H1 (cell line): ENCODE measurements around the gene NOX5. TPM values are rescaled to one million over a fixed set of nuclear protein-coding genes. Genes with fewer than 3 reads are reported as not detected.

Experiments used
- CTCF ChIA-PET: fragments of 300-600 bp; sonication (Branson Sonifier 250); formaldehyde crosslinking; loops from one replicate; lab custom pipeline; 2021; ENCODE audit not compliant: partially characterized antibody; lab: Charles Lee
- POLR2A ChIA-PET: fragments of 300-600 bp; sonication (Branson Sonifier 250); formaldehyde crosslinking; loops from one replicate; lab custom pipeline; 2021; ENCODE audit warnings: inconsistent platforms; ENCODE audit not compliant: partially characterized antibody; lab: Charles Lee
- DNase-seq, 2 experiments: peaks; one replicate each; pipeline versions ENCODE4 v3.0.0 to v3.0.0-alpha.2; 2010 to 2022; ENCODE audit warnings: low spot score in 2 of 2, low read depth in 1 of 2, mixed read lengths in 1 of 2
- FAIRE-seq: peaks from 2 replicates; lab custom pipeline; 2011; peaks lifted over from hg19 to GRCh38; lab: Jason Lieb, UNC
- H2AFZ ChIP-seq: 2 replicates; pipeline ENCODE4 v1.8.1; 2012; ENCODE audit warnings: low read length, inconsistent platforms
- H2AK5ac ChIP-seq: 2 replicates; pipeline ENCODE4 v1.6.1; 2013; ENCODE audit warnings: low read depth, low read length
- H2BK120ac ChIP-seq: replicated peaks from 2 replicates; pipeline ENCODE3; 2013; ENCODE audit warnings: low read depth, low read length, inconsistent platforms
- H2BK12ac ChIP-seq: 2 replicates; pipeline ENCODE4 v1.6.1; 2013; ENCODE audit warnings: low read depth, low read length
- H2BK15ac ChIP-seq: 2 replicates; pipeline ENCODE4 v1.6.1; 2013; ENCODE audit warnings: low read length
- H2BK20ac ChIP-seq: 2 replicates; pipeline ENCODE4 v1.6.1; 2013; ENCODE audit warnings: low read length
- H2BK5ac ChIP-seq: 2 replicates; pipeline ENCODE4 v1.6.1; 2013; ENCODE audit warnings: low read depth, low read length
- H3K14ac ChIP-seq: 2 replicates; pipeline ENCODE4 v1.6.1; 2013; ENCODE audit warnings: inconsistent platforms; ENCODE audit not compliant: insufficient read length
- H3K18ac ChIP-seq: 2 replicates; pipeline ENCODE4 v1.6.1; 2013; ENCODE audit warnings: low read length; ENCODE audit errors: extremely low read depth
- H3K23ac ChIP-seq: 2 replicates; pipeline ENCODE4 v1.6.1; 2013; ENCODE audit warnings: inconsistent platforms; ENCODE audit not compliant: insufficient read length
- H3K23me2 ChIP-seq: 2 replicates; pipeline ENCODE4 v1.6.1; 2013; ENCODE audit warnings: low read depth, low read length
- H3K27ac ChIP-seq: 2 replicates; pipeline ENCODE4 v1.6.1; 2011; ENCODE audit warnings: low read depth, low read length, inconsistent platforms
- H3K27me3 ChIP-seq, 4 experiments: replicated peaks in 1 of 4; 1 replicate in 1 of 4; 2 replicates in 3 of 4; pipeline versions ENCODE4 v1.6.1 to v1.8.1; 2011 to 2013; ENCODE audit warnings: low read length in 3 of 4, mild to moderate bottlenecking in 3 of 4, inconsistent platforms in 2 of 4, mixed read lengths in 2 of 4, moderate library complexity in 1 of 4; ENCODE audit not compliant: control insufficient read depth in 3 of 4, insufficient read depth in 3 of 4; ENCODE audit errors: extremely low read depth in 1 of 4
- H3K36me3 ChIP-seq, 4 experiments: 2 replicates each; pipeline versions ENCODE4 v1.6.1 to v1.8.1; 2011 to 2013; ENCODE audit warnings: mild to moderate bottlenecking in 4 of 4, low read length in 3 of 4, moderate library complexity in 2 of 4, control low read depth in 1 of 4, inconsistent platforms in 1 of 4; ENCODE audit not compliant: insufficient read depth in 4 of 4, control insufficient read depth in 2 of 4
- H3K4ac ChIP-seq: replicated peaks from 2 replicates; pipeline ENCODE3; 2013; ENCODE audit warnings: low read length, low read depth, mixed read lengths, inconsistent platforms; ENCODE audit not compliant: insufficient read length
- H3K4me1 ChIP-seq, 4 experiments: replicated peaks in 1 of 4; 1 replicate in 1 of 4; 2 replicates in 3 of 4; pipeline versions ENCODE4 v1.6.1 to v1.8.1; 2011 to 2013; ENCODE audit warnings: low read length in 3 of 4, inconsistent platforms in 2 of 4, mixed read lengths in 1 of 4; ENCODE audit not compliant: insufficient read depth in 4 of 4, control insufficient read depth in 3 of 4
- H3K4me2 ChIP-seq, 2 experiments: 2 replicates each; pipeline versions ENCODE4 v1.6.1 to v1.8.1; 2011 to 2013; ENCODE audit warnings: low read depth in 2 of 2, low read length in 2 of 2, control low read depth in 1 of 2, inconsistent platforms in 1 of 2, mild to moderate bottlenecking in 1 of 2; ENCODE audit not compliant: insufficient read depth in 1 of 2
- H3K4me3 ChIP-seq, 4 experiments: fragments of 200-600, 300-600 bp in 1 of 4; sonication (generic), shearing (Covaris generic), sonication (Bioruptor Twin) in 1 of 4; 2 replicates each; pipeline versions ENCODE4 v1.5.1 to v1.8.1; 2011 to 2016; ENCODE audit warnings: low read length in 4 of 4, low read depth in 3 of 4, control low read depth in 2 of 4, inconsistent platforms in 2 of 4, mild to moderate bottlenecking in 2 of 4, mixed read lengths in 1 of 4, moderate library complexity in 1 of 4; ENCODE audit not compliant: insufficient read depth in 2 of 4; ENCODE audit errors: extremely low read depth in 1 of 4
- H3K56ac ChIP-seq: replicated peaks from 2 replicates; pipeline ENCODE3; 2013; ENCODE audit warnings: low read depth, mild to moderate bottlenecking, mixed read lengths, low read length, inconsistent platforms; ENCODE audit not compliant: insufficient read length
- H3K79me1 ChIP-seq: 2 replicates; pipeline ENCODE4 v1.6.1; 2013; ENCODE audit warnings: low read depth, low read length, control low read depth
- H3K79me2 ChIP-seq, 2 experiments: 2 replicates each; pipeline versions ENCODE4 v1.6.1 to v1.8.1; 2012 to 2013; ENCODE audit warnings: low read length in 2 of 2, mild to moderate bottlenecking in 2 of 2, inconsistent platforms in 1 of 2; ENCODE audit not compliant: insufficient read depth in 2 of 2, control insufficient read depth in 1 of 2
- H3K9ac ChIP-seq, 4 experiments: replicated peaks in 1 of 4; 1 replicate in 1 of 4; 2 replicates in 3 of 4; pipeline versions ENCODE4 v1.6.1 to v1.8.1; 2011 to 2013; ENCODE audit warnings: low read depth in 3 of 4, low read length in 3 of 4, control low read depth in 2 of 4, mild to moderate bottlenecking in 2 of 4, moderate library complexity in 2 of 4, inconsistent platforms in 1 of 4; ENCODE audit errors: extremely low read depth in 1 of 4
- H3K9me3 ChIP-seq, 2 experiments: 2 replicates each; pipeline versions ENCODE4 v1.6.1 to v1.8.1; 2012 to 2013; ENCODE audit warnings: mild to moderate bottlenecking in 2 of 2, moderate library complexity in 2 of 2, control low read depth in 1 of 2, inconsistent platforms in 1 of 2, low read depth in 1 of 2, low read length in 1 of 2, mixed read lengths in 1 of 2; ENCODE audit not compliant: insufficient read depth in 2 of 2
- H4K20me1 ChIP-seq, 2 experiments: replicated peaks in 1 of 2; 2 replicates each; pipeline versions ENCODE3 to v1.8.1; 2011 to 2013; ENCODE audit warnings: inconsistent platforms in 2 of 2, low read length in 2 of 2, mild to moderate bottlenecking in 1 of 2; ENCODE audit not compliant: insufficient read depth in 2 of 2, control insufficient read depth in 1 of 2
- H4K5ac ChIP-seq: 2 replicates; pipeline ENCODE4 v1.6.1; 2013; ENCODE audit warnings: low read length, low read depth, mixed read lengths, inconsistent platforms; ENCODE audit not compliant: insufficient read length
- H4K8ac ChIP-seq: 2 replicates; pipeline ENCODE4 v1.8.0; 2013; ENCODE audit warnings: mild to moderate bottlenecking, moderate library complexity, low read length, inconsistent platforms; ENCODE audit not compliant: insufficient read depth; ENCODE audit errors: extremely low read depth
- H4K91ac ChIP-seq: replicated peaks from 2 replicates; pipeline ENCODE3; 2013; ENCODE audit warnings: low read length, mixed read lengths, inconsistent platforms; ENCODE audit not compliant: insufficient read length
- CEBPB ChIP-seq: IDR thresholded peaks from 2 replicates; pipeline ENCODE4 v1.6.1; 2012; ENCODE audit warnings: low read depth, low read length
- KDM5A ChIP-seq: fragments of 200-600 bp; IDR thresholded peaks from 2 replicates; pipeline ENCODE4 v1.7.1; 2012; ENCODE audit warnings: mild to moderate bottlenecking, low read length, inconsistent platforms, mixed read lengths
- POU5F1 ChIP-seq: IDR thresholded peaks from 2 replicates; pipeline ENCODE4 v1.6.1; 2011; ENCODE audit warnings: low read depth, mild to moderate bottlenecking, low read length, moderate library complexity
- RAD21 ChIP-seq, 2 experiments: IDR thresholded peaks in 1 of 2; conservative IDR thresholded peaks in 1 of 2; 2 replicates each; pipeline ENCODE4 v1.6.1; 2011; ENCODE audit warnings: low read depth in 2 of 2, low read length in 2 of 2, improper control_type of control experiment in 1 of 2, inconsistent platforms in 1 of 2, mild to moderate bottlenecking in 1 of 2, moderate library complexity in 1 of 2
- RFX5 ChIP-seq: IDR thresholded peaks from 2 replicates; pipeline ENCODE4 v1.6.1; 2011; ENCODE audit warnings: low read depth, low read length, improper control_type of control experiment, borderline replicate concordance
- SIN3A ChIP-seq, 2 experiments: IDR thresholded peaks in 1 of 2; conservative IDR thresholded peaks in 1 of 2; 2 replicates each; pipeline ENCODE4 v1.6.1; 2011 to 2012; ENCODE audit warnings: low read length in 2 of 2, improper control_type of control experiment in 1 of 2, low read depth in 1 of 2, mild to moderate bottlenecking in 1 of 2
- TAF7 ChIP-seq: optimal IDR thresholded peaks from 2 replicates; pipeline ENCODE3; 2011; ENCODE audit warnings: low read depth, mild to moderate bottlenecking, inconsistent platforms, low read length, moderate library complexity, borderline replicate concordance
- WGBS, 2 experiments: shearing (Covaris generic) in 1 of 2; methylation state at CpG; one replicate each; pipeline versions ENCODE4 v1.1.6 to v1.1.7; 2013 to 2015; ENCODE audit warnings: low lambda C conversion rate in 2 of 2, mixed read lengths in 2 of 2, inconsistent platforms in 1 of 2, low coverage in 1 of 2, missing lambda C conversion rate in 1 of 2; ENCODE audit not compliant: insufficient replicate concordance in 2 of 2, insufficient coverage in 1 of 2, insufficient read length in 1 of 2; ENCODE audit errors: extremely low coverage in 1 of 2, missing lambda C conversion rate in 1 of 2; 5-methylcytosine and 5-hydroxymethylcytosine counted together
- polyA plus RNA-seq, 7 experiments: library from polyadenylated mRNA; depleted of rRNA in 3 of 7; stranded (reverse) in 5 of 7; unstranded in 2 of 7; fragments of >200 nt in 5 of 7; fragments of 200-250 nt in 2 of 7; gene quantifications; 1 replicate in 5 of 7; 2 replicates in 1 of 7; 4 replicates in 1 of 7; pipeline versions ENCODE4 v1.2.1 to v1.2.3, GENCODE V29; 2011 to 2013; ENCODE audit warnings: missing spikeins in 2 of 7, mixed read lengths in 2 of 7
- total RNA-seq: library from RNA; stranded (reverse); fragmentation: NEBNext Ultra II Directional; extraction: Animal tissue kit (Norgen Biotek cat#: 25700); gene quantifications from 2 replicates; pipeline ENCODE4 v1.2.1, GENCODE V29; 2021
- TF ChIP-seq, protein P1 (sequence below): IDR thresholded peaks from 2 replicates; pipeline ENCODE4 v1.6.1; 2012; ENCODE audit warnings: inconsistent platforms
- TF ChIP-seq, protein P2 (sequence below): IDR thresholded peaks from 2 replicates; pipeline ENCODE4 v1.6.1; 2012; ENCODE audit warnings: low read length, inconsistent platforms
- TF ChIP-seq, protein P3 (sequence below): IDR thresholded peaks from 2 replicates; pipeline ENCODE4 v1.6.1; 2011; ENCODE audit warnings: low read length, improper control_type of control experiment

The NOX5 gene
- total and polyA plus RNA-seq, 2 of the 8 experiments (the other 6 are each of a cell fraction or from before 2014, with no cell fraction given): under 0.01 TPM; not detected in 1

DNA sequence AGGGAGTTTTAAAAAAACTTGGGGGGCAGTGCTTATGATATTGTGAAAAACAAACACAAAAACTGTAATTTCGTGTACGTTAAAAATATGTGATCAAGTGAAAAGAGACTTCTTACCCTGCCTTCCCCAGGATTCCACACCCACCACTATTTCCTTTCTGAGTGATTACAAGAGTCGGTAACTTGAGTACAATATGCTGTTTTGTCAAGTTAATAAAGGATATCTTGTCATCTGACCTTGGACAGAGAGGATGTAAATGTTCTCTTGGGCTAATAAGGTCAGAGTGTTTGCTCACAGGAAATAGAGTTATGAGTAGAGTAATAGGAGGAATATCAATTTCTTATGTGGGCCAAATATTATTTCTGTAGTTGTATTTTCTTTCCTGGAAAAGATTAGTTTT, 68.1 kb downstream of the NOX5 start:
- Histone ChIP-seq H4K5ac (no peak overlapping the region), H3K27ac (no peak overlapping the region), H3K36me3 (no peaks in the 10 kb centered on the region), H3K9ac (no peak overlapping the region), H2BK15ac (no peak overlapping the region), H3K79me1 (no peaks in the 10 kb centered on the region), H3K4me1 (peaks cover 18 to 41% (median 29%) of the 10 kb centered on the region in 4 experiments), H2BK5ac (no peak overlapping the region), H2AFZ (no peak overlapping the region), H3K23me2 (no peaks in the 10 kb centered on the region; the same call in 1 of the 2 replicates), H3K4ac (no peak overlapping the region), H2AK5ac (no peak overlapping the region), H3K4me2 (no peak overlapping the region), H3K23ac (no peak overlapping the region), H3K79me2 (no peaks in the 10 kb centered on the region), H2BK120ac (no peak overlapping the region), H3K27me3 (peaks cover 0 to 6% (median 0%) of the 10 kb centered on the region in 4 experiments; a peak in 1 of 7 replicates), H2BK12ac (no peak overlapping the region), H4K91ac (no peak overlapping the region), H3K4me3 (no peak overlapping the region), H3K14ac (no peak overlapping the region), H3K9me3 (no peaks in the 10 kb centered on the region), H4K8ac (no peak overlapping the region), H3K18ac (no peak overlapping the region), H3K56ac (no peak overlapping the region), H4K20me1 (no peaks in the 10 kb centered on the region), H2BK20ac (no peak overlapping the region)
- POLR2A ChIA-PET: interaction anchor here (1.4 kb wide), 1 partner anchor 78 kb away, joined by 3 read pairs; the partner anchor contains the start of gene GLCE
- CTCF ChIA-PET: interaction anchor here (1.2 to 2.6 kb wide), 3 partner anchors 20 to 23 kb away, joined by 3 to 8 read pairs (median 5); no protein-coding TSS in a partner anchor
- no peak for FAIRE-seq
- DNase-seq: no peak
- 87% methylated on average over 3 of the region's 3 CpGs; no CpG with 5 or more reads in 1 of the 2 experiments for WGBS, 2 experiments
- TF ChIP-seq POU5F1 (no peak), SIN3A (conservative IDR thresholded peaks at IDR 0.05 in 1 of 2, IDR thresholded peaks at IDR 0.05 in 1 of 2; ENCODE audit: low read depth in 1 of 2, low read length in 2 of 2) (no peak), RAD21 (IDR thresholded peaks at IDR 0.05 in 1 of 2, conservative IDR thresholded peaks at IDR 0.05 in 1 of 2; ENCODE audit: low read depth in 2 of 2, low read length in 2 of 2) (no peak), KDM5A (no peak), RFX5 (no peak), CEBPB (no peak), TAF7 (no peak)
- TF ChIP-seq, protein P1, sequence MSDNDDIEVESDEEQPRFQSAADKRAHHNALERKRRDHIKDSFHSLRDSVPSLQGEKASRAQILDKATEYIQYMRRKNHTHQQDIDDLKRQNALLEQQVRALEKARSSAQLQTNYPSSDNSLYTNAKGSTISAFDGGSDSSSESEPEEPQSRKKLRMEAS: no peak
- TF ChIP-seq, protein P2, sequence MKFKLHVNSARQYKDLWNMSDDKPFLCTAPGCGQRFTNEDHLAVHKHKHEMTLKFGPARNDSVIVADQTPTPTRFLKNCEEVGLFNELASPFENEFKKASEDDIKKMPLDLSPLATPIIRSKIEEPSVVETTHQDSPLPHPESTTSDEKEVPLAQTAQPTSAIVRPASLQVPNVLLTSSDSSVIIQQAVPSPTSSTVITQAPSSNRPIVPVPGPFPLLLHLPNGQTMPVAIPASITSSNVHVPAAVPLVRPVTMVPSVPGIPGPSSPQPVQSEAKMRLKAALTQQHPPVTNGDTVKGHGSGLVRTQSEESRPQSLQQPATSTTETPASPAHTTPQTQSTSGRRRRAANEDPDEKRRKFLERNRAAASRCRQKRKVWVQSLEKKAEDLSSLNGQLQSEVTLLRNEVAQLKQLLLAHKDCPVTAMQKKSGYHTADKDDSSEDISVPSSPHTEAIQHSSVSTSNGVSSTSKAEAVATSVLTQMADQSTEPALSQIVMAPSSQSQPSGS: no peak
- TF ChIP-seq, protein P3, sequence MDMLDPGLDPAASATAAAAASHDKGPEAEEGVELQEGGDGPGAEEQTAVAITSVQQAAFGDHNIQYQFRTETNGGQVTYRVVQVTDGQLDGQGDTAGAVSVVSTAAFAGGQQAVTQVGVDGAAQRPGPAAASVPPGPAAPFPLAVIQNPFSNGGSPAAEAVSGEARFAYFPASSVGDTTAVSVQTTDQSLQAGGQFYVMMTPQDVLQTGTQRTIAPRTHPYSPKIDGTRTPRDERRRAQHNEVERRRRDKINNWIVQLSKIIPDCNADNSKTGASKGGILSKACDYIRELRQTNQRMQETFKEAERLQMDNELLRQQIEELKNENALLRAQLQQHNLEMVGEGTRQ: no peak
